Activated CD4-positive, alpha-beta memory T cell treated with anti-CD3 and anti-CD28 coated beads for 36 hours (primary cell): ENCODE measurements around the gene MRPL17. TPM values are rescaled to one million over a fixed set of nuclear protein-coding genes. Genes with fewer than 3 reads are reported as not detected.

ENCODE experiments used
- CTCF ChIA-PET: fragments of 350-600 bp; sonication (Branson Sonifier 250); formaldehyde crosslinking; loops from one replicate; lab custom pipeline; 2021; ENCODE audit warnings: antibody characterized with exemption, inconsistent platforms; lab: Charles Lee
- POLR2A ChIA-PET: fragments of 350-600 bp; sonication (Branson Sonifier 250); formaldehyde crosslinking; loops from one replicate; lab custom pipeline; 2021; ENCODE audit warnings: antibody characterized with exemption; lab: Charles Lee
- DNase-seq: peaks from one replicate; pipeline ENCODE4 v3.0.0-alpha.2; 2020
- H3K27ac Mint-ChIP-seq: one replicate; pipeline ENCODE4 v1.8.0; 2021; ENCODE audit warnings: mixed read lengths
- H3K27me3 Mint-ChIP-seq: one replicate; pipeline ENCODE4 v1.8.0; 2021; ENCODE audit warnings: mixed read lengths
- H3K36me3 Mint-ChIP-seq: one replicate; pipeline ENCODE4 v1.8.0; 2021; ENCODE audit warnings: mixed read lengths
- H3K4me1 Mint-ChIP-seq: one replicate; pipeline ENCODE4 v1.8.0; 2021; ENCODE audit warnings: low read depth, mixed read lengths
- H3K4me3 Mint-ChIP-seq: one replicate; pipeline ENCODE4 v1.8.0; 2021; ENCODE audit warnings: mild to moderate bottlenecking, mixed read lengths
- H3K9me3 Mint-ChIP-seq: one replicate; pipeline ENCODE4 v1.8.0; 2021; ENCODE audit warnings: mixed read lengths
- intact Hi-C: fragments of 100-400 bp; cut with micrococcal nuclease; formaldehyde crosslinking; loops from one replicate; pipeline ENCODE4 v1.15.1; 2023
- total RNA-seq, 2 experiments: library from RNA; stranded (reverse); gene quantifications; one replicate each; pipeline ENCODE4 v1.2.3, GENCODE V29; 2021

Gene MRPL17
- total RNA-seq, 2 experiments from 2014 or later: 98.5 to 102 TPM

- no peak overlapping the region for H3K4me3 Mint-ChIP-seq
- no peaks in the 10 kb centered on the region for H3K4me1 Mint-ChIP-seq
- no peak overlapping the region for H3K27ac Mint-ChIP-seq
- peaks cover 3% of the 10 kb centered on the region for H3K27me3 Mint-ChIP-seq
- intact Hi-C loops: no loop called here
- no peak for DNase-seq
- ChIA-PET CTCF (no interaction called here), POLR2A (interaction anchor here (0.7 kb wide), 1 partner anchor 13 kb away, joined by 3 read pairs; no protein-coding TSS in a partner anchor)
- no peaks in the 10 kb centered on the region for H3K9me3 Mint-ChIP-seq
- H3K36me3 Mint-ChIP-seq: no peaks in the 10 kb centered on the region
Measured at GRCh38 chr11:6654281-6655019, 28.7 kb downstream of the MRPL17 start.

- no peak for DNase-seq
- Mint-ChIP-seq H3K4me3 (no peak overlapping the region), H3K4me1 (no peaks in the 10 kb centered on the region), H3K27ac (no peak overlapping the region), H3K36me3 (no peaks in the 10 kb centered on the region), H3K27me3 (peaks cover 3% of the 10 kb centered on the region), H3K9me3 (no peaks in the 10 kb centered on the region)
- CTCF ChIA-PET: interaction anchor here (2.2 kb wide), 1 partner anchor 11 kb away, joined by 7 read pairs; no protein-coding TSS in a partner anchor
- POLR2A ChIA-PET: interaction anchor here (0.7 kb wide), 1 partner anchor 14 kb away, joined by 3 read pairs; no protein-coding TSS in a partner anchor
- intact Hi-C loops: no loop called here
Measured at GRCh38 chr11:6653656-6654055, 29.5 kb downstream of the MRPL17 start.

- Mint-ChIP-seq H3K27me3 (peaks cover 3% of the 10 kb centered on the region), H3K9me3 (no peaks in the 10 kb centered on the region), H3K4me1 (no peaks in the 10 kb centered on the region), H3K36me3 (no peaks in the 10 kb centered on the region), H3K4me3 (no peak overlapping the region), H3K27ac (no peak overlapping the region)
- DNase-seq: no peak
- intact Hi-C loops: no loop called here
- POLR2A ChIA-PET: no interaction called here
- CTCF ChIA-PET: interaction anchor here (1.0 to 2.2 kb wide), 2 partner anchors 12 to 274 kb away, joined by 3 to 7 read pairs; no protein-coding TSS in a partner anchor
Measured at GRCh38 chr11:6653097-6653496, 30.0 kb downstream of the MRPL17 start.

GRCh38 chr11:6652182-6652581 is 31.0 kb downstream of the MRPL17 start:
- POLR2A ChIA-PET: no interaction called here

GRCh38 chr11:6650980-6651379 is 32.2 kb downstream of the MRPL17 start:
- no peaks in the 10 kb centered on the region for H3K36me3 Mint-ChIP-seq
- no peak overlapping the region for H3K4me3 Mint-ChIP-seq
- H3K9me3 Mint-ChIP-seq: no peaks in the 10 kb centered on the region
- ChIA-PET POLR2A (no interaction called here), CTCF (interaction anchor here (1.1 kb wide), 1 partner anchor 47 kb away, joined by 4 read pairs; no protein-coding TSS in a partner anchor)
- no peaks in the 10 kb centered on the region for H3K27me3 Mint-ChIP-seq
- intact Hi-C loops: no loop called here
- no peak overlapping the region for H3K27ac Mint-ChIP-seq
- DNase-seq: peak; percentile 52
- no peaks in the 10 kb centered on the region for H3K4me1 Mint-ChIP-seq

More at GRCh38 chr11:6652182-6652581, 31.0 kb downstream of the MRPL17 start:
- CTCF ChIA-PET: interaction anchor here (1.0 to 2.2 kb wide), 3 partner anchors 13 to 273 kb away, joined by 3 to 7 read pairs (median 7); no protein-coding TSS in a partner anchor
- Mint-ChIP-seq H3K9me3 (no peaks in the 10 kb centered on the region), H3K4me1 (no peaks in the 10 kb centered on the region), H3K27me3 (peaks cover 3% of the 10 kb centered on the region), H3K4me3 (no peak overlapping the region), H3K36me3 (no peaks in the 10 kb centered on the region), H3K27ac (no peak overlapping the region)
- intact Hi-C loops: no loop called here
- no peak for DNase-seq

GRCh38 chr11:6650104-6650503 is 33.0 kb downstream of the MRPL17 start:
- H3K4me1 Mint-ChIP-seq: no peaks in the 10 kb centered on the region
- intact Hi-C loops: no loop called here
- H3K27ac Mint-ChIP-seq: no peak overlapping the region
- no peaks in the 10 kb centered on the region for H3K36me3 Mint-ChIP-seq
- no peaks in the 10 kb centered on the region for H3K27me3 Mint-ChIP-seq
- no peaks in the 10 kb centered on the region for H3K9me3 Mint-ChIP-seq
- ChIA-PET POLR2A (interaction anchor here (1.2 to 1.7 kb wide), 2 partner anchors 28 to 33 kb away, joined by 3 to 5 read pairs; partner anchors contain the start of gene MRPL17), CTCF (interaction anchor here (1.1 to 2.5 kb wide), 3 partner anchors 18 to 46 kb away, joined by 4 to 14 read pairs (median 6); partner anchors contain the start of gene MRPL17)
- DNase-seq: no peak
- H3K4me3 Mint-ChIP-seq: no peak overlapping the region

GRCh38 chr11:6648501-6648900 is 34.6 kb downstream of the MRPL17 start:
- H3K27me3 Mint-ChIP-seq: no peaks in the 10 kb centered on the region
- no peaks in the 10 kb centered on the region for H3K4me1 Mint-ChIP-seq
- H3K9me3 Mint-ChIP-seq: no peaks in the 10 kb centered on the region
- H3K4me3 Mint-ChIP-seq: no peak overlapping the region
- H3K27ac Mint-ChIP-seq: no peak overlapping the region
- DNase-seq: no peak
- POLR2A ChIA-PET: interaction anchor here (0.6 to 1.7 kb wide), 2 partner anchors 35 to 65 kb away, joined by 5 read pairs; partner anchors contain the start of gene MRPL17
- H3K36me3 Mint-ChIP-seq: no peaks in the 10 kb centered on the region
- intact Hi-C loops: no loop called here
- CTCF ChIA-PET: interaction anchor here (1.1 to 2.5 kb wide), 3 partner anchors 9 to 35 kb away, joined by 4 to 14 read pairs (median 6); partner anchors contain the start of gene MRPL17

- Mint-ChIP-seq H3K4me3 (no peak overlapping the region), H3K4me1 (no peaks in the 10 kb centered on the region), H3K27me3 (no peaks in the 10 kb centered on the region), H3K36me3 (no peaks in the 10 kb centered on the region), H3K27ac (no peak overlapping the region), H3K9me3 (no peaks in the 10 kb centered on the region)
- POLR2A ChIA-PET: interaction anchor here (1.0 to 1.4 kb wide), 2 partner anchors 29 to 35 kb away, joined by 3 read pairs; partner anchors contain the start of gene MRPL17
- DNase-seq: no peak
- intact Hi-C loops: loop anchor here (2.0 kb wide), 2 partner anchors 19 to 29 kb away; partner anchors contain the start of gene TPP1
- CTCF ChIA-PET: interaction anchor here (0.8 to 2.5 kb wide), 5 partner anchors 9 to 59 kb away, joined by 3 to 14 read pairs (median 7); partner anchors contain the start of gene TAF10
Measured at GRCh38 chr11:6647836-6648235, 35.3 kb downstream of the MRPL17 start.

GRCh38 chr11:6646918-6647679 is 36.0 kb downstream of the MRPL17 start:
- DNase-seq: peak; percentile 49
- Mint-ChIP-seq H3K4me1 (no peaks in the 10 kb centered on the region), H3K9me3 (no peaks in the 10 kb centered on the region), H3K36me3 (no peaks in the 10 kb centered on the region), H3K4me3 (no peak overlapping the region), H3K27me3 (no peaks in the 10 kb centered on the region), H3K27ac (no peak overlapping the region)
- ChIA-PET CTCF (interaction anchor here (0.8 to 2.2 kb wide), 6 partner anchors 8 to 59 kb away, joined by 3 to 8 read pairs (median 4); partner anchors contain the start of genes MRPL17 and TAF10), POLR2A (interaction anchor here (0.6 to 1.6 kb wide), 7 partner anchors 21 to 47 kb away, joined by 3 to 4 read pairs (median 3); partner anchors contain the start of gene MRPL17)
- intact Hi-C loops: loop anchor here (2.0 kb wide), 2 partner anchors 20 to 28 kb away; partner anchors contain the start of gene TPP1

- CTCF ChIA-PET: interaction anchor here (1.0 to 2.2 kb wide), 4 partner anchors 21 to 36 kb away, joined by 3 to 8 read pairs (median 6); partner anchors contain the start of genes MRPL17 and TAF10
- Mint-ChIP-seq H3K4me1 (no peaks in the 10 kb centered on the region), H3K27me3 (no peaks in the 10 kb centered on the region), H3K36me3 (no peaks in the 10 kb centered on the region), H3K9me3 (no peaks in the 10 kb centered on the region), H3K27ac (no peak overlapping the region), H3K4me3 (no peak overlapping the region)
- intact Hi-C loops: loop anchor here (2.0 kb wide), 2 partner anchors 20 to 28 kb away; partner anchors contain the start of gene TPP1
- DNase-seq: no peak
- POLR2A ChIA-PET: interaction anchor here (0.6 to 1.6 kb wide), 7 partner anchors 21 to 47 kb away, joined by 3 to 4 read pairs (median 3); partner anchors contain the start of gene MRPL17
Measured at GRCh38 chr11:6646576-6646917, 36.6 kb downstream of the MRPL17 start.

- intact Hi-C loops: loop anchor here (2.0 kb wide), 2 partner anchors 21 to 27 kb away; partner anchors contain the start of gene TPP1
- DNase-seq: no peak
- H3K36me3 Mint-ChIP-seq: no peaks in the 10 kb centered on the region
- no peaks in the 10 kb centered on the region for H3K4me1 Mint-ChIP-seq
- H3K27ac Mint-ChIP-seq: peak overlapping the region; percentile 13
- no peaks in the 10 kb centered on the region for H3K27me3 Mint-ChIP-seq
- H3K9me3 Mint-ChIP-seq: no peaks in the 10 kb centered on the region
- POLR2A ChIA-PET: interaction anchor here (0.6 to 1.6 kb wide), 4 partner anchors 22 to 48 kb away, joined by 3 to 4 read pairs (median 3); no protein-coding TSS in a partner anchor
- CTCF ChIA-PET: interaction anchor here (1.6 to 2.2 kb wide), 2 partner anchors 22 to 34 kb away, joined by 7 to 8 read pairs; partner anchors contain the start of gene TAF10
- no peak overlapping the region for H3K4me3 Mint-ChIP-seq
Measured at GRCh38 chr11:6646071-6646470, 37.1 kb downstream of the MRPL17 start.
